ENCODE data around the gene HOMER3.

The HOMER3 gene

GRCh38 chr19:18940769-18941627 is at the start of gene HOMER3:
Gene HOMER3 (minus strand): TSS chr19:18941217. CDS start chr19:18938982, 2,235 bp downstream.
- DNase-seq, result peak; percentile 47 to 81

GRCh38 chr19:18990128-18990708 is 49.2 kb upstream of the HOMER3 start:
- no peak for DNase-seq

GRCh38 chr19:18989316-18989715 is 48.3 kb upstream of the HOMER3 start:
- no peak for DNase-seq

- no peak for DNase-seq
These were observed 46.4 kb upstream of the HOMER3 start for GRCh38 chr19:18987456-18987855.

GRCh38 chr19:18985257-18985656 is 44.2 kb upstream of the HOMER3 start:
- peak; percentile 34 to 39 for DNase-seq

GRCh38 chr19:18984251-18984650 is 43.2 kb upstream of the HOMER3 start:
- DNase-seq, result no peak

GRCh38 chr19:18982669-18983068 is 41.7 kb upstream of the HOMER3 start:
- DNase-seq, result no peak

- no peak for DNase-seq
These were observed 39.5 kb upstream of the HOMER3 start for GRCh38 chr19:18980432-18981020.

- DNase-seq, result no peak
These were observed 37.6 kb upstream of the HOMER3 start for GRCh38 chr19:18978616-18979015.

GRCh38 chr19:18975869-18976268 is 34.9 kb upstream of the HOMER3 start:
- DNase-seq, result no peak

GRCh38 chr19:18975011-18975410 is 34.0 kb upstream of the HOMER3 start:
- DNase-seq, result no peak

GRCh38 chr19:18972851-18973250 is 31.8 kb upstream of the HOMER3 start:
- DNase-seq, result no peak

GRCh38 chr19:18972301-18972811 is 31.3 kb upstream of the HOMER3 start:
- no peak for DNase-seq

- DNase-seq, result no peak
These were observed 29.1 kb upstream of the HOMER3 start for GRCh38 chr19:18969931-18970659.

- peak in 1 of 2 donors; percentile 16 for DNase-seq
These were observed 26.5 kb upstream of the HOMER3 start for GRCh38 chr19:18967358-18968146.

GRCh38 chr19:18966307-18966706 is 25.3 kb upstream of the HOMER3 start:
- DNase-seq, result no peak

GRCh38 chr19:18964121-18964520 is 23.1 kb upstream of the HOMER3 start:
- no peak for DNase-seq

- no peak for DNase-seq
These were observed 21.0 kb upstream of the HOMER3 start for GRCh38 chr19:18961767-18962620.

GRCh38 chr19:18960370-18960769 is 19.4 kb upstream of the HOMER3 start:
- no peak for DNase-seq

GRCh38 chr19:18955042-18955441 is 14.0 kb upstream of the HOMER3 start:
- no peak for DNase-seq

- no peak for DNase-seq
These were observed 13.1 kb upstream of the HOMER3 start for GRCh38 chr19:18954094-18954493.

Measured in hippocampal formation (tissue), 2 donors.